CD4-positive, alpha-beta memory T cell (primary cell): ENCODE measurements around the gene FCHSD2. TPM values are rescaled to one million over a fixed set of nuclear protein-coding genes. Genes with fewer than 3 reads are reported as not detected.
A peak's percentile ranks its signal among the peaks of the same experiment; 100 is the strongest.

ENCODE experiments used
- CTCF ChIA-PET: fragments of 350-600 bp; sonication (Branson Sonifier 250); formaldehyde crosslinking; loops from one replicate; lab custom pipeline; 2021; ENCODE audit warnings: inconsistent platforms; ENCODE audit not compliant: partially characterized antibody; lab: Charles Lee
- POLR2A ChIA-PET: fragments of 350-600 bp; sonication (Branson Sonifier 250); formaldehyde crosslinking; loops from one replicate; lab custom pipeline; 2021; ENCODE audit not compliant: partially characterized antibody; lab: Charles Lee
- DNase-seq, 5 donors: peaks; one replicate each; pipeline versions ENCODE4 v3.0.0 to v3.0.0-alpha.2; 2020 to 2022; ENCODE audit warnings: mixed read lengths in 1 of 5
- H3K27ac ChIP-seq: one replicate; pipeline ENCODE4 v1.7.0; 2013; ENCODE audit warnings: low read depth, low read length
- H3K27me3 ChIP-seq: 2 replicates; pipeline ENCODE4 v1.7.0; 2013; ENCODE audit warnings: mild to moderate bottlenecking, low read length, moderate library complexity; ENCODE audit not compliant: insufficient read depth
- H3K36me3 ChIP-seq: 2 replicates; pipeline ENCODE4 v1.7.0; 2013; ENCODE audit warnings: mild to moderate bottlenecking, low read length, moderate library complexity; ENCODE audit not compliant: insufficient read depth
- H3K4me1 ChIP-seq: 2 replicates; pipeline ENCODE4 v1.7.0; 2013; ENCODE audit warnings: mild to moderate bottlenecking, low read length, moderate library complexity; ENCODE audit not compliant: insufficient read depth
- H3K4me3 ChIP-seq, 2 donors: one replicate each; pipeline ENCODE4 v1.7.0; 2013; ENCODE audit warnings: low read length in 2 of 2, mild to moderate bottlenecking in 1 of 2
- H3K9me3 ChIP-seq, 2 donors: one replicate each; pipeline ENCODE4 v1.7.0; 2013; ENCODE audit warnings: low read length in 2 of 2, control low read depth in 1 of 2; ENCODE audit not compliant: control insufficient read depth in 1 of 2
- H3K27ac Mint-ChIP-seq, 7 donors: one replicate each; pipeline ENCODE4 v1.8.0; 2020 to 2021; ENCODE audit warnings: mixed read lengths in 7 of 7, mild to moderate bottlenecking in 6 of 7, inconsistent platforms in 3 of 7, moderate library complexity in 3 of 7
- H3K27me3 Mint-ChIP-seq, 2 donors: one replicate each; pipeline ENCODE4 v1.8.0; 2020 to 2021; ENCODE audit warnings: mixed read lengths in 2 of 2
- H3K36me3 Mint-ChIP-seq, 2 donors: one replicate each; pipeline ENCODE4 v1.8.0; 2020 to 2021; ENCODE audit warnings: mixed read lengths in 2 of 2, inconsistent platforms in 1 of 2, mild to moderate bottlenecking in 1 of 2
- H3K4me1 Mint-ChIP-seq, 4 donors: one replicate each; pipeline ENCODE4 v1.8.0; 2020 to 2021; ENCODE audit warnings: mixed read lengths in 4 of 4, mild to moderate bottlenecking in 1 of 4
- H3K4me3 Mint-ChIP-seq, 8 donors: one replicate each; pipeline ENCODE4 v1.8.0; 2020 to 2021; ENCODE audit warnings: mixed read lengths in 8 of 8, mild to moderate bottlenecking in 7 of 8, moderate library complexity in 6 of 8, inconsistent platforms in 3 of 8
- H3K9me3 Mint-ChIP-seq, 8 donors: one replicate each; pipeline ENCODE4 v1.8.0; 2020 to 2021; ENCODE audit warnings: mixed read lengths in 8 of 8, mild to moderate bottlenecking in 5 of 8, inconsistent platforms in 3 of 8, moderate library complexity in 1 of 8
- intact Hi-C: fragments of 100-400 bp; cut with micrococcal nuclease; formaldehyde crosslinking; loops from one replicate; pipeline ENCODE4 v1.15.1; 2023
- polyA plus RNA-seq, 2 donors: library from polyadenylated mRNA; unstranded; fragments of 300-500 nt; fragmentation: Illumina TruSeq; gene quantifications; one replicate each; pipeline ENCODE4 v1.2.3, GENCODE V29; 2021
- total RNA-seq, 2 experiments: library from RNA; stranded (reverse); gene quantifications; one replicate each; pipeline ENCODE4 v1.2.3, GENCODE V29; 2021

FCHSD2 gene
- total and polyA plus RNA-seq, 4 experiments from 2014 or later, result 9.5 to 52.0 (median 34.8) TPM

GRCh38 chr11:73157101-73158010 lies 15.2 kb upstream of the FCHSD2 start:
- peaks cover 30 to 46% (median 39%) of the 10 kb centered on the region in 4 donors for H3K4me1 Mint-ChIP-seq
- POLR2A ChIA-PET, result interaction anchor here (0.6 to 3.5 kb wide), 2 partner anchors 14 to 44 kb away, joined by 3 to 25 read pairs; partner anchors contain the start of gene FCHSD2
- CTCF ChIA-PET, result interaction anchor here (0.9 to 3.2 kb wide), 5 partner anchors 14 to 326 kb away, joined by 3 to 15 read pairs (median 5); partner anchors contain the start of gene FCHSD2

GRCh38 chr11:73156686-73157085 lies 14.6 kb upstream of the FCHSD2 start:
- POLR2A ChIA-PET, result interaction anchor here (0.5 to 3.5 kb wide), 3 partner anchors 14 to 122 kb away, joined by 3 to 25 read pairs (median 4); partner anchors contain the start of gene FCHSD2
- Mint-ChIP-seq H3K27ac (peak overlapping the region in 3 of 7 donors; percentile 23 to 88 (median 69)), H3K4me3 (no peak overlapping the region), H3K9me3 (peaks cover 0 to 2% (median 0%) of the 10 kb centered on the region in 8 donors), H3K27me3 (no peaks in the 10 kb centered on the region), H3K4me1 (peaks cover 32 to 53% (median 42%) of the 10 kb centered on the region in 4 donors), H3K36me3 (no peaks in the 10 kb centered on the region)
- H3K4me1 ChIP-seq, result peaks cover 45% of the 10 kb centered on the region
- DNase-seq, result no peak
- CTCF ChIA-PET, result interaction anchor here (2.1 to 3.2 kb wide), 3 partner anchors 14 to 325 kb away, joined by 5 to 15 read pairs (median 13); partner anchors contain the start of gene FCHSD2
- no peak overlapping the region for H3K27ac ChIP-seq
- H3K36me3 ChIP-seq, result no peaks in the 10 kb centered on the region
- no peak overlapping the region for H3K4me3 ChIP-seq
- intact Hi-C loops, result no loop called here
- H3K9me3 ChIP-seq, result no peaks in the 10 kb centered on the region
- no peaks in the 10 kb centered on the region for H3K27me3 ChIP-seq

More at GRCh38 chr11:73157101-73158010, 15.2 kb upstream of the FCHSD2 start:
- DNase-seq, result no peak
- Mint-ChIP-seq H3K27me3 (no peaks in the 10 kb centered on the region), H3K4me3 (no peak overlapping the region), H3K9me3 (peaks cover 0 to 3% (median 0%) of the 10 kb centered on the region in 8 donors), H3K36me3 (no peaks in the 10 kb centered on the region), H3K27ac (peak overlapping the region in 4 of 7 donors; percentile 12 to 52 (median 43))
- Histone ChIP-seq H3K4me3 (no peak overlapping the region), H3K27me3 (no peaks in the 10 kb centered on the region), H3K9me3 (no peaks in the 10 kb centered on the region), H3K27ac (no peak overlapping the region), H3K36me3 (no peaks in the 10 kb centered on the region), H3K4me1 (peaks cover 42% of the 10 kb centered on the region)
- intact Hi-C loops, result no loop called here

- intact Hi-C loops, result no loop called here
Measured at GRCh38 chr11:73156114-73156513, 14.0 kb upstream of the FCHSD2 start.

GRCh38 chr11:73155102-73155501 lies 13.0 kb upstream of the FCHSD2 start:
- Mint-ChIP-seq H3K36me3 (no peaks in the 10 kb centered on the region), H3K27me3 (no peaks in the 10 kb centered on the region), H3K27ac (peak overlapping the region in 5 of 7 donors; percentile 52 to 86 (median 65)), H3K9me3 (peaks cover 0 to 2% (median 0%) of the 10 kb centered on the region in 8 donors), H3K4me3 (peak overlapping the region in 6 of 8 donors; percentile 23 to 64 (median 44)), H3K4me1 (peaks cover 34 to 68% (median 47%) of the 10 kb centered on the region in 4 donors)
- POLR2A ChIA-PET, result interaction anchor here (1.4 to 3.5 kb wide), 2 partner anchors 12 to 121 kb away, joined by 3 to 25 read pairs; partner anchors contain the start of gene FCHSD2
- no peak for DNase-seq
- Histone ChIP-seq H3K4me1 (peaks cover 45% of the 10 kb centered on the region), H3K27ac (no peak overlapping the region), H3K36me3 (no peaks in the 10 kb centered on the region), H3K27me3 (no peaks in the 10 kb centered on the region), H3K9me3 (no peaks in the 10 kb centered on the region), H3K4me3 (no peak overlapping the region)
- CTCF ChIA-PET, result interaction anchor here (0.6 to 3.3 kb wide), 4 partner anchors 12 to 430 kb away, joined by 3 to 13 read pairs (median 8); partner anchors contain the start of gene FCHSD2
- intact Hi-C loops, result no loop called here

More at GRCh38 chr11:73156114-73156513, 14.0 kb upstream of the FCHSD2 start:
- Histone ChIP-seq H3K4me1 (peaks cover 45% of the 10 kb centered on the region), H3K27me3 (no peaks in the 10 kb centered on the region), H3K4me3 (no peak overlapping the region), H3K27ac (no peak overlapping the region), H3K36me3 (no peaks in the 10 kb centered on the region), H3K9me3 (no peaks in the 10 kb centered on the region)
- CTCF ChIA-PET, result interaction anchor here (1.6 to 3.3 kb wide), 4 partner anchors 13 to 325 kb away, joined by 4 to 13 read pairs (median 8); partner anchors contain the start of gene FCHSD2
- no peak for DNase-seq
- H3K27ac Mint-ChIP-seq, result peak overlapping the region; percentile 54 to 90 (median 77)
- H3K4me3 Mint-ChIP-seq, result peak overlapping the region in 3 of 8 donors; percentile 10 to 46 (median 12)
- H3K27me3 Mint-ChIP-seq, result no peaks in the 10 kb centered on the region
- POLR2A ChIA-PET, result interaction anchor here (0.5 to 3.5 kb wide), 3 partner anchors 13 to 122 kb away, joined by 3 to 25 read pairs (median 4); partner anchors contain the start of gene FCHSD2
- peaks cover 0 to 2% (median 0%) of the 10 kb centered on the region in 8 donors for H3K9me3 Mint-ChIP-seq
- no peaks in the 10 kb centered on the region for H3K36me3 Mint-ChIP-seq
- H3K4me1 Mint-ChIP-seq, result peaks cover 34 to 58% (median 42%) of the 10 kb centered on the region in 4 donors

GRCh38 chr11:73154178-73154577 lies 12.1 kb upstream of the FCHSD2 start:
- Histone ChIP-seq H3K4me3 (no peak overlapping the region), H3K27me3 (no peaks in the 10 kb centered on the region), H3K9me3 (no peaks in the 10 kb centered on the region), H3K4me1 (peaks cover 45% of the 10 kb centered on the region), H3K36me3 (no peaks in the 10 kb centered on the region), H3K27ac (peak overlapping the region; percentile 23)
- Mint-ChIP-seq H3K27ac (peak overlapping the region; percentile 67 to 96 (median 77)), H3K4me3 (peak overlapping the region in 7 of 8 donors; percentile 57 to 82 (median 71)), H3K4me1 (peaks cover 37 to 70% (median 48%) of the 10 kb centered on the region in 4 donors), H3K9me3 (no peaks in the 10 kb centered on the region), H3K27me3 (no peaks in the 10 kb centered on the region), H3K36me3 (no peaks in the 10 kb centered on the region)
- ChIA-PET CTCF (interaction anchor here (3.3 kb wide), 1 partner anchor 24 kb away, joined by 11 read pairs; no protein-coding TSS in a partner anchor), POLR2A (interaction anchor here (4.5 kb wide), 1 partner anchor 11 kb away, joined by 42 read pairs; the partner anchor contains the start of gene FCHSD2)
- intact Hi-C loops, result no loop called here
- DNase-seq, result peak; percentile 5 to 43 (median 19)

GRCh38 chr11:73152861-73153483 lies 10.9 kb upstream of the FCHSD2 start:
- no peaks in the 10 kb centered on the region for H3K27me3 Mint-ChIP-seq
- Histone ChIP-seq H3K27ac (peak overlapping the region; percentile 23), H3K9me3 (no peaks in the 10 kb centered on the region), H3K4me3 (peak overlapping the region in 1 of 2 donors; percentile 18), H3K4me1 (peaks cover 45% of the 10 kb centered on the region), H3K36me3 (no peaks in the 10 kb centered on the region), H3K27me3 (no peaks in the 10 kb centered on the region)
- ChIA-PET CTCF (interaction anchor here (1.4 to 3.3 kb wide), 5 partner anchors 10 to 228 kb away, joined by 4 to 11 read pairs (median 8); no protein-coding TSS in a partner anchor), POLR2A (interaction anchor here (1.1 to 4.5 kb wide), 3 partner anchors 10 to 119 kb away, joined by 3 to 42 read pairs (median 3); partner anchors contain the start of gene FCHSD2)
- peak; percentile 29 to 52 (median 36) for DNase-seq
- intact Hi-C loops, result no loop called here
- H3K4me3 Mint-ChIP-seq, result peak overlapping the region in 7 of 8 donors; percentile 10 to 65 (median 55)
- no peaks in the 10 kb centered on the region for H3K36me3 Mint-ChIP-seq
- H3K27ac Mint-ChIP-seq, result peak overlapping the region; percentile 71 to 94 (median 86)
- H3K4me1 Mint-ChIP-seq, result peaks cover 37 to 70% (median 48%) of the 10 kb centered on the region in 4 donors
- no peaks in the 10 kb centered on the region for H3K9me3 Mint-ChIP-seq
